ENCODE measurements around the gene SCN10A. TPM values are rescaled to one million over a fixed set of nuclear protein-coding genes. Genes with fewer than 3 reads are reported as not detected.

SCN10A gene
- not detected for polyA plus RNA-seq (2012; ENCODE audit: insufficient read depth, insufficient read length)

DNA sequence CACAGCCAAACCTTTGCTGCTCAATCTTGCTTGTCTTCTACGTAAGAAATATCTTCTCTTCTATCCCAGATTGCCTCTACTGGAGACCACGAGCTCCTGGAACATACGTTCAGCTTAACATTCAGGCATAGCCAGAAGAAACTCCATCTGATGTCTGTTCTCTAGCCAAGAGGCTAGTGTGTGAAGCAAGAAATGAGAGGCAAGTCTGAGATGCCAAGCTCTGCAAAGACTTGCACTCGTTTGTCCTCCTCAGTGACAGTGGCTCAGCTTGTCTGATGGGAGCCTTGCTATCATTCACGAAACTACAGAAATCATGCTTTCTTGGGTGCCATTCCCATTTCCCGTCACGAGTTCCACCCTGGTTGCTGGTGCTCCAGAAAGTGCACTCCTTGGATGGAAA lies at the start of gene SCN10A:
Gene SCN10A (minus strand): TSS at position 192 of the 400 bp plus-strand sequence. CDS start 22,207 bp downstream, outside the sequence.
- H3K4me3 ChIP-seq (ENCODE audit: low read length) = no peak within 1 kb of the TSS
- no peak for DNase-seq (ENCODE audit: low read depth, low spot score)

- H3K4me3 ChIP-seq (ENCODE audit: low read length) = no peak overlapping the region
- no peak for DNase-seq (ENCODE audit: low read depth, low spot score)
Observed at GRCh38 chr3:38853011-38853410, 37.0 kb upstream of the SCN10A start.

GRCh38 chr3:38843898-38844297 lies 27.9 kb upstream of the SCN10A start:
- no peak overlapping the region for H3K4me3 ChIP-seq (ENCODE audit: low read length)
- DNase-seq (ENCODE audit: low read depth, low spot score) = peak; percentile 9

DNA sequence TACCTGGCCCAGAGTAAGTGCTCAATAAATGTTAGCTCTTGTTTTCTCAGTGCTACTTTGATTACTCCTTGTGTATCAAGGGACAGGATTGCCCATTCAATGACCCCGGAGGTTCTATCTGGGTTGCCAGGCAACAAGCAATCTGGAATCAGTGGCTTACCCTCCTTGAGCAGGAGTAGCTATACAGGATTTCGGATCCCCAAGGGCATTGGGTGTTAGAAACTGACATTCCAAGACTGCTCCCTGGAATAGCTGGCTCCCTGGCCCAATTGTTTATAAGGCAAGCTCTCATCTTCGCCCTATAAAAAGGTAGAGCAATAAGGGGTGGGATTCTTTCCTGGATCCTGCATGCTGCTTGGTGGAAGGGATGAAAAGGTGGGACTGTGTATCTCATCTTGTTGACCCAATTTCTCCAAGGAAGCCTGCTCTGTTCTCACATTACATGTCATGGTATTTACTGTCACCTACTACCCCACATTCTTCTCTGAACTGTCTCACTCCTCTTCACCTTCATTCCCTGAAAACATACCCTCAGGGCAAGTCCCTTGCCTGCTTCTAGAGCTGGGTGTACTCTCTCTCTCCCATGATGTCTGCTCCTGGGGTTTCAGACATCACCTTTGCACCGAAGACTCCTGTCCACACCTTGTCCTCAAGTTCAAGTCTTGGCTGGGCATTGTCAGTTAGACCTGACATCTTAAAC lies 26.4 kb upstream of the SCN10A start:
- no peak for DNase-seq (ENCODE audit: low read depth, low spot score)
- H3K4me3 ChIP-seq (ENCODE audit: low read length) = no peak overlapping the region

- H3K4me3 ChIP-seq (ENCODE audit: low read length) = no peak overlapping the region
- DNase-seq (ENCODE audit: low read depth, low spot score) = no peak
Observed at GRCh38 chr3:38840987-38841386, 25.0 kb upstream of the SCN10A start.

DNA sequence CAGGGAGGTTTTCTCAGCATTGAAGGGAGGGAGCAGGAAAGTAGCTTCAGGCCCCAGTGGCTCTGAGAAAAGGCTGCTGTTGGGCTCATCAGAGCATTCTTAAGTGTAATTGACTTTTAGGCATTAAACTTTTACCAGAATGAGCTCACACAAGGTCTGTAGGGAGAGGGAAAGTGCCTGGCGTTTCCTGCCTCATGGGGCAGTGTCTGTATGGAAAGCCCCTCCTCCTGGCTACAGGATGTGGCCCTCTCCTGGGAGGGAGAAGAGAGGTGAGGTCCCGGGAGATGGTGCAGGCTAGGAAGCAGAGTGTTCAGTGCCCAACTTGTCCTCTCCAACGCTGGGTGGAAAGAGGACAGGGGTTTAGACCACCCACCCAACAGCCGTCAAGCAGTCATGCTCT lies 21.3 kb upstream of the SCN10A start:
- H3K4me3 ChIP-seq (ENCODE audit: low read length) = no peak overlapping the region

DNA sequence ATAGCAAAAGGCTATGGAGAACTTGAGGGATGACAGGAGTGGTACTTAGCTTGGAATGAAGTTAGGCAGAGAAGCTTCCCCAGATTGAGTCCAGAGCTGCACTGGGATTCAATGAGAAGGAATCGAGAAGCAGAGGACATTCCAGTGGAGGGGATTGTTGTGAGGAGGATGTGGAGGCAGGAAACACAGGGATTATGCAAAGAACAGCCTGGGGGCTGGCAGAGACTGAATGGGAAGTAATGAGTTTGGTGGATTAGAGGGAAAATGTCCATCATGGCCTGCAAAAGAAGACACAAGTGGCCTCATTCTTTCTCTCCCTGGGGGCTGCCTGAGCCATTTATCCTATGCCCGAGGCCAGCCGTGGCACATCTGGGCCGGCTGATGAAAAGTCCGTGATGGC lies 20.5 kb upstream of the SCN10A start:
- no peak overlapping the region for H3K4me3 ChIP-seq (ENCODE audit: low read length)
- no peak for DNase-seq (ENCODE audit: low read depth, low spot score)

More for the DNA sequence above, 21.3 kb upstream of the SCN10A start:
- DNase-seq (ENCODE audit: low read depth, low spot score) = no peak

DNA sequence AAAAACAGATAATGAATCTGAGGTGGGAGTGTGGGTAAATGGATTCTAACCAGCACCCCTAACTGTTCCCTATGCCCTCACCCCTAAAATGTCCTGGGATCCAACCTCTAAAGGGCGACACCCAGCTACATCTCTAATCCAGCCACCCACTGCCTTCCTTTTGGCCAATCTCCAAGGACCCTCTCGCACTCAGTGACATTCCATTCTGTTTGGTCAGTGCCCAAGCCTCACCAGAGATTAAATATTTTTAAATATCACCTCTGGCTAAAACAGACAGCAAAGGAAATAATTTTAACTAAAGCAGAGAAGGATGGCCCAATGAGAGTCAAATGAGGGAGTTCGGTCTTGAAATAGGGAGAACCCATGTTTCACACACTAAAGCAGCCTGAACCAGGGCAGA lies 19.9 kb upstream of the SCN10A start:
- H3K4me3 ChIP-seq (ENCODE audit: low read length) = no peak overlapping the region
- DNase-seq (ENCODE audit: low read depth, low spot score) = no peak

- H3K4me3 ChIP-seq (ENCODE audit: low read length) = no peak overlapping the region
- DNase-seq (ENCODE audit: low read depth, low spot score) = no peak
Observed at GRCh38 chr3:38834717-38835116, 18.7 kb upstream of the SCN10A start.

DNA sequence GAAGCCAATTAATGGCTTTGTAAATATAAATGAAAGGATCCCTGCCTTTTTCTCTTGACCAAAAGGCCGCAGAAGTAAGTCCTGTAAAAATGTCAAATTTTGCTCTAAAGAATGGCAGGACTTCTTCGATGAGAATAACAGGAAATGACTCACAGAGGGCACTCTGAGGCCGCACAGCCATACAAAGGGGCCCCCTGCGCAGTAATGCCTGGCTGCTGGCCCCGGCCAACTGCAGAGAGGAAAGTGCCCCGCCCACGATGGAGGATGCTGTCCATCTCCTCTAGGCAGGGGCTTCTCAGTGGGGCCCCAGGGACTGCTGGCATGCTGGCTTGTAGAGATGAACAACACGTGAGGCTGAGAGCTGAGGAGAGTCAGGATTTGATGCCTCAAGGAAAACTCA lies 18.1 kb upstream of the SCN10A start:
- no peak overlapping the region for H3K4me3 ChIP-seq (ENCODE audit: low read length)
- no peak for DNase-seq (ENCODE audit: low read depth, low spot score)

DNA sequence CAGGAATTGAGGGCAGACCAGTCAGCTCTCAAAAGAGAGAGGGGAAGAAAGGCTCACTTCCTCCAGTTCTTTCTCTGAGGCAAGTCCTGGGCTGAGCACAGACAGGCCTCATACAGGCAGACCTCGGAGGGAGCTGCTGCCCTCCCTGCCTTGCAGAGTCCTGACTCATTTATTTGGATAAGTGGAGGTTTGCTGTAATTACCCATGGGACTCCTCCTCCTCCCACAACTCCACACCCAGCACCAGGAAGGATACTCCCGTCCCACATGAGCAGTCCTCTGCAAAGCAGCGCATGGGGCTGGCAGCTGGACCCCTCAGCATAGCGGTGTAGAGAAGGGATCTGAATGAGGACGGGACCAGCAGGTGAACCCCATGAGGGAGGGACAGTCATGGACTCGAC lies 13.4 kb upstream of the SCN10A start:
- no peak for DNase-seq (ENCODE audit: low read depth, low spot score)
- no peak overlapping the region for H3K4me3 ChIP-seq (ENCODE audit: low read length)

DNA sequence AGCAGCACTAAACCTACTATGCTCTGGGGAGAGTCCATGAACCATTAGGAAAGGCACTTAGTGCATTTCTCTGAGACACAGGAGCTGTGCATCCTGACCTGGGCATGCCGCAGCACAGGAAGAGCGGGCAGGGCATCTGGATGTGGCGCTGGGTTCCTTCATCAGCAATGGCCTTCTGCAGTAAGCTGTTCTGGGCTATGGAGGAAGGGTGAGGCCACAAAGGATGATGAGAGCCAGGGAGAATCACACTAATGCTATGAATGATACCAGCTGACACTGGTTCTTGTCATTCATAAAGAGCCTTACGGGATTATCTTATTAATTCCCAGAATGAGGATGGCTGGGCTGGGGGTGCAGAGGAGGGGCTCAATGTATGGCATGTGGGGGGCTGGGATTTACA lies 12.7 kb upstream of the SCN10A start:
- H3K4me3 ChIP-seq (ENCODE audit: low read length) = no peak overlapping the region
- DNase-seq (ENCODE audit: low read depth, low spot score) = no peak

GRCh38 chr3:38827791-38828190 lies 11.8 kb upstream of the SCN10A start:
- H3K4me3 ChIP-seq (ENCODE audit: low read length) = no peak overlapping the region

GRCh38 chr3:38826001-38826400 lies 10.0 kb upstream of the SCN10A start:
- H3K4me3 ChIP-seq (ENCODE audit: low read length) = no peak overlapping the region
- no peak for DNase-seq (ENCODE audit: low read depth, low spot score)

More at GRCh38 chr3:38827791-38828190, 11.8 kb upstream of the SCN10A start:
- DNase-seq (ENCODE audit: low read depth, low spot score) = no peak

DNA sequence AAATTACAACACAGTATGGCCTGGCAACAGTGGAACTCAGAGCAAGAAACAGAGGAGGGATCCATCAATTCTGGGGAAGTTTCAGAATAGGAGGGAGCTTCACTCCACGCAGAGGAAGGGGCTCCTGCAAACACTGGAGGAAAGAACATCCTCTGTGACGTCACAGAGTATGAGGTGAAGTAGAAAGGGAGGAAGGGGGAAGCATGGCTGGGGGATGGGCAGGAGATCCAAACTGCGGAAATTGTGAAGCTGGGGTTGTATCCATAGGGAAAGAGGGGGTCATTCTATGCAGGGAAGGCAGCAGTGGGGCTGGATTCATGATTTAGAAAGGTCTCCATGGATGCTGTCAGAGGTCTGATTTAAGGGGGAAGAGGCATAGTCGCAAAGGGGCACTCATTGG lies 8.3 kb upstream of the SCN10A start:
- DNase-seq (ENCODE audit: low read depth, low spot score) = no peak
- H3K4me3 ChIP-seq (ENCODE audit: low read length) = no peak overlapping the region

DNA sequence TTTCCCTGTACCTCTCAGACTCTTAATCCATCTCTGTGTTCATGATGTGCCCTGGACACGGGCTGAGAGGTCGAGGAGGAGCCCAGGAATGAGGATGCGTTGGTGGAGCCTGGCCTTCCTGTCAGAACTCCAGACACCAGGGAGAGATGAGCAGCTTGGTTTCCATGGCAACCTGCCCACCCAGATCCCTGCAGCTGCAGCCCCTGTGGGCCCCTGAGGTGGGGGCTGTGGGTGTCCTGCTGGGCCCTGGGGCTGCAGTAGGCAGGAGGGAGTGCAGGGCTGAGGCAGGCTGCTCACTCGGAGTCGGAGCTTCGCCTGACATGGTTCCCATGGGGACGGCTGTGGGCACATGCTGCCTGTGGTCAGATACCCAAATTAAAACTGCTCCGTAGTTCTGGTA lies 7.7 kb upstream of the SCN10A start:
- no peak overlapping the region for H3K4me3 ChIP-seq (ENCODE audit: low read length)
- no peak for DNase-seq (ENCODE audit: low read depth, low spot score)

DNA sequence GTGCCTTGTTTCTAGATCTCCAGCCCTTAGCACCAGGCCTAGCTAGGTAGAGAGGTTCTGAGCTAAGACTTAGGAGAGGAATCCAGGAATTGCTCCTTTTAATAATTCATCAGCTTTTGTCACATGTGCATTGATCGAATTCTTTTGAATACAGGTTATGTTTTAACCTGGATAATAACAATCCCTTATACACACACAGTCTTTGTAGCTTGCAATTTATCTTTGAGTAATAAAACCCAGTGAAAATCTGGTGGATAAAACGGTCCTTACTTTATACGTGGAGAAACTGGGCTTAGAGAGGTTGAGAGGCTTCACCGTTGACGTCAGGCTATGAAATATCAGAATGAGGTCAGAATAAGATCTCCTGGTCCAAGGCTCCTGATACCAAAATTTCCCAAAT lies 7.2 kb upstream of the SCN10A start:
- H3K4me3 ChIP-seq (ENCODE audit: low read length) = no peak overlapping the region
- DNase-seq (ENCODE audit: low read depth, low spot score) = no peak

DNA sequence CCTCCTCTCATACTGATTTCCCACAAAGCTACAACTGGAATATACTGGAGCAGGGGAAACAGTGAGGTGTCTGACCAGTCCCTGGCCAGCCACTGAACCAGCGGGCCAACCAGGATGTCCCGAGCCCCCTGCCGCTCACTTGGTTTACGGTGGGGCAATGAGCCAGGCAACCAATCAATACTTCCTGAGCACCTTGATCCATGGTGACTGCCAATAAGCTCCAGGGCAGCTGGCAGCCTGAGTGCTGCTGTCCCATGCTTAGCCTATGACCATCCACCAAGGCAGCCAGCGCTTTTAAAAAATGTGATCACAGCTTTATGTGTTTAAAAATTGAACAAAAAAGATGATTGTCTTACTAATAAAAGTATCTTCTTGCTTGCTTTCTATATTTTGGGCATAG lies 4.2 kb downstream of the SCN10A start:
- H3K4me3 ChIP-seq (ENCODE audit: low read length) = no peak overlapping the region
- no peak for DNase-seq (ENCODE audit: low read depth, low spot score)

DNA sequence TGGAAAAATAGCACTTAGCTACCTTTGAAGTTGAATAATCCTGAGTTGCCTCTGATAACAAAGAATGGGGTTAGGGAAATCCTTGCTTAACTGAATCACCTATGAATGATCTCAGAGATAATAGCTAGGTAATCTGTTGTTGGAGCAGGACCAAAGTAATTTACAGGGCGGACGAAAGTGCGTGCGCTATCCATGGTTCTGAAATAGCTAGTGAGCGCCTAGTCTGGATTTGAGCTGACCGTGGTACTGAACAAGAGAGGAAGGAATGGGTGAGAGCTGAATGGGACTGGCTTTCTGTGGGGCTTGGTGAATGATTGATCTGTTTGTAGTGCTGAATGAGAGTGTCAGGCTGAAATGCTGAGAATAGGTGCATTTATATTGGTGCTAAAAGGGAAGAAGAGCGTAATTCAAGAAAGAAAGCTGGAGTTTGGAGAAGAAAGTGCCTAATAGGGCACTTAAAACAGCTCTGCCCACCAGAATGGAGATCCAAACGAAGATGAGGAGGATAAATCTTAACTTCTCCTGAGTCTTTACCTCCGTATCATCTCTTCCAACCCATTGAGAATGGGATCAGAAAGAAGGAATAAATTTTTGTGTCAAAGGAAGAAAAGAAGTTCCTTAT lies 10.1 kb downstream of the SCN10A start:
- no peak overlapping the region for H3K4me3 ChIP-seq (ENCODE audit: low read length)
- DNase-seq (ENCODE audit: low read depth, low spot score) = peak; percentile 84

DNA sequence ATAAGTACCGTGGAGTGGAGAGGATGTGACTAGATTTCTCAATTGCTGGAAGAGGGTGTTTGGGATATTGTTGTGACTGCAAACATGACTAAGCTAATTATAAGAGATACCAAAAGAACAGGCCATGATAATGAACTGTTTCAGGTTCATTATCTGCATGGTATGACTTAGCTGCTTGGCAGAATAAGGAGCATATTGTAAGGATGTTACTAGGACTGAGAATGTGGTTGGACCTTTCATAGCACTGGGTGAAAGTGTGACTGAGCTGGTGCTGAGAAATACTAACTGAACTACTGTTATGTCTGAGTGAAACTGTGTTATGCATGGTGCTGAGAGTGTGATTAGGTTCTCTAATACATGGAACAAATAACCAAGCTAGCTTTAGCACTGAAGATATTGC lies 11.0 kb downstream of the SCN10A start:
- DNase-seq (ENCODE audit: low read depth, low spot score) = no peak

GRCh38 chr3:38800511-38800910 lies 15.5 kb downstream of the SCN10A start:
- DNase-seq (ENCODE audit: low read depth, low spot score) = no peak
- H3K4me3 ChIP-seq (ENCODE audit: low read length) = no peak overlapping the region

More for the DNA sequence above, 11.0 kb downstream of the SCN10A start:
- no peak overlapping the region for H3K4me3 ChIP-seq (ENCODE audit: low read length)

Data from Jurkat, Clone E6-1 (cell line).